Activated CD4-positive, alpha-beta T cell treated with anti-CD3 and anti-CD28 coated beads for 48 hours (primary cell): Measurements from ENCODE around the gene SLC38A3.

Source experiments
- DNase-seq: peaks from one replicate; pipeline ENCODE4 v3.0.0-alpha.2; 2020

Gene SLC38A3

GRCh38 chr3:50169232-50169832 lies 35.7 kb upstream of the SLC38A3 start:
- no peak for DNase-seq

GRCh38 chr3:50169858-50170257 lies 35.2 kb upstream of the SLC38A3 start:
- DNase-seq, result no peak

DNA sequence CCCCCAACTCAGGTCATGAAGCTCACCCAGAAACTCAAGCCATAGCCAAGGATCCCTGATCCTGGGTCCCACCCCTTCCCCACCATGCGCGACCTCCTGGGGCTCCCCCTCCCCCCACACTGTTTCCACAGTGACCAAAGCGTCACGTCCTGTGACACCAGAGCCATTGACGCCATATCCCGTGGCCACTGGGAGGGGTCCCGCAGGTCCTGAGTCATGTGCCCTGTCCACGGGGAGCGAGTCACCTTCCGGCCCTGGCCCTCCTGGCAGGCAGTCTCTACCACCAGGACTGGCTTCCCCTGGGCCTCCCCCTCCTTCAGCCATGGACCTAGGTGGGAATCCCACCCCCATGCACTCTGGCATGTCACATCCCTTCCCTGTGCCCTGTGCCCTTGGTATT lies 34.4 kb upstream of the SLC38A3 start:
- DNase-seq, result no peak

DNA sequence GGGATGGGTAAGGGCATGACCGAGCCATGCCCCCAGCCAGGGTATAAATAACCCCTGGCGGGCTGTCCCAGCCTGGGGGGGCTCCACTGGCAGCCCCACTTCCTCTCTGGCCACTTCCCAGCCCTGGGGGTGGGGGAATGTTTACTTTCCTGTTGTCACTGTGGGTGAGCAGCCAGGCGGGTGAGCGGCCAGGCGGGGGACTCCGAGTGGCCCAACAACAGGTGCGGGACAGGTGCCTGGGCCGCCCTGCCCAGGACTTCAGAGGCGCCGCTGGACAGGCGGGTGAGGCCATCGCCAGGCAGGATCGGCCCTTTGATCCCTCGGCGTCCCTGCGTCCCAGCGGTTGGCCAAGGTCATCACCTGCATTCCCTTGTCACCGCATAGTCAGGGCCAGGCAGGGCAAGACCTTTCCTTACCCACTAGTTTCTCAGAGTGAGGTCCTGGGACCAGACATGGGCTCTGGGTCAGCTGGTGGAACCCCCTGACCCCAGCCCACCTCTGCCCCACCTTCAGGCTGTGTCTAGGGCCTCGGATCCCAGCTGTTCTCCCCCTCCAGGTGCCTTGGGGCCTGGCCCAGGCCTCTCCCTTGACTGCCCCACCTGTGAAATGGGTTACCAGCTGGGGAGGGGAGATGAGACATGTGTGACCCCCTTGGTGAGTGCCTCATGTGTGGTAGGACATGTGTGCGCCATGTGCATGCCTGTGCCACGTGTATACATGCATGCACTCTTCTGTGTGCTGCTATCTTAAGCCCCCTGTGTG lies 33.4 kb upstream of the SLC38A3 start:
- no peak for DNase-seq

GRCh38 chr3:50172626-50173220 lies 32.3 kb upstream of the SLC38A3 start:
- DNase-seq, result no peak

DNA sequence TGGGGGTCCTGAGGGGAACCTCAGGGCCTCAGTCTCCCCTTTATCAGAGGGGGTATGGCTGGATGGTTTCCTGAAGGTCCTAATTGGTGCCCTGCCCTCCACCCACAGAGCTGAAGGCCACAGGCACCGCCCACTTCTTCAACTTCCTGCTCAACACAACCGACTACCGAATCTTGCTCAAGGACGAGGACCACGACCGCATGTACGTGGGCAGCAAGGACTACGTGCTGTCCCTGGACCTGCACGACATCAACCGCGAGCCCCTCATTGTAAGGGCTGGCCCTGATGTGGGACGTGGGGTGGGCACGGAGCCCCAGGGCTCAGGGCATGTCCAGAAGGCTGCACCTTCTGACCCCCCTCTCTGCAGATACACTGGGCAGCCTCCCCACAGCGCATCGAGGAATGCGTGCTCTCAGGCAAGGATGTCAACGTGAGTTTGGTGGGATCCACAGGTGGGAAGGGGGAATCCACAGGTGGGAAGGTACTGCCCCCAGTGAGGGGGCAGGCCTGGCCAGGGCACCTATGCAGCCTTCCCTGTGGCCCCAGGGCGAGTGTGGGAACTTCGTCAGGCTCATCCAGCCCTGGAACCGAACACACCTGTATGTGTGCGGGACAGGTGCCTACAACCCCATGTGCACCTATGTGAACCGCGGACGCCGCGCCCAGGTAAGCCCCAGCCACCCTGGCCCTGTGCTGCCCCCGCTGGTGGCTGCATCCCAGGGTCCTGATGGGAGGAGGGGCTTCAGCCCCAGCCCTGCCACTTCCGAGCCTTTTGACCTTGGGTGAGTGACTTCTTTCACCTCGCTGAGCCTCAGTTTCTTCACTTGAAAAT lies 31.2 kb upstream of the SLC38A3 start:
- no peak for DNase-seq

- DNase-seq, result no peak
These were observed 30.6 kb upstream of the SLC38A3 start for GRCh38 chr3:50174517-50174895.

DNA sequence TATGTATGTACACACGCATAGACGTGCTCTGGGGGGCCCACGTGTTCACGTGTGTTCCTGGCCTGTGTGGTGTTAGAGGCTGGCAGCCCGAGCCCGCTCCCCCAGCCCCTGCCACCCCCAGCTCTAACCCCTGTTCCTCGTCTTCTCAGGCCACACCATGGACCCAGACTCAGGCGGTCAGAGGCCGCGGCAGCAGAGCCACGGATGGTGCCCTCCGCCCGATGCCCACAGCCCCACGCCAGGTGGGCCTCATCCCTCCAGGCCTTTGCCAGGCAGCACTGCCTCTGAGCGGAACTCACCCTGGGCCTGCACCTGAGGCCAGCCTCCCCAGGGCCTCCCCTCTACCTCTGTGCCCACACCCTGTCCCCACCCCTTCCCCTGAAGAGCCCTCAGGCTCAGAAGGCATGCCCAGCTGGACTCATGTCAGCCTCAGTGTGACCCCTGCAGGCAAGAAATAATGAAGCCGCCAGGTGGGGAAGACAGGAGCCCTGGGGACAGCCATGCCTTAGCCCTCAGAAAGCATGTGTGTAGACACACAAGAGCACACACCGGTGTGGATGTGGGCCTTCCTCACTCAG lies 30.0 kb upstream of the SLC38A3 start:
- no peak for DNase-seq

- DNase-seq, result no peak
These were observed 27.7 kb upstream of the SLC38A3 start for GRCh38 chr3:50177346-50177745.

DNA sequence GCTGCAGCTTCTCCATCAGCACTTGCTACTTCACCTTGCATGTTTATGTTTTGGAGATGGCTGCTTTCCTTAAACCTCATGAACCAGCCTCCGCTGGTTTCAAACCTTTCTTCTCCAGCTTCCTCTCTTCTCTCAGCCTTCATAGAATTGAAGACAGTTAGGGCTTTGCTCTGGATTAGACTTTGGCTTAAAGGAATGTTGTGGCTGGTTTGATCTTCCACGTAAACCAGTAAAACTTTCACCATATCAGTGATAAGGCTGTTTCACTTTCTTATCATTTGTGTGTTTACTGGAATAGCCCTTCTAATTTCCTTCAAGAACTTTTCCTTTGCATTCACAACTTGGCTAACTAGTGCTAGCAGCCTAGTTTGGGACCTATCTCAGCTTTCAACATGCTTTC lies 25.4 kb upstream of the SLC38A3 start:
- DNase-seq, result no peak

- no peak for DNase-seq
These were observed 23.1 kb upstream of the SLC38A3 start for GRCh38 chr3:50181985-50182384.

DNA sequence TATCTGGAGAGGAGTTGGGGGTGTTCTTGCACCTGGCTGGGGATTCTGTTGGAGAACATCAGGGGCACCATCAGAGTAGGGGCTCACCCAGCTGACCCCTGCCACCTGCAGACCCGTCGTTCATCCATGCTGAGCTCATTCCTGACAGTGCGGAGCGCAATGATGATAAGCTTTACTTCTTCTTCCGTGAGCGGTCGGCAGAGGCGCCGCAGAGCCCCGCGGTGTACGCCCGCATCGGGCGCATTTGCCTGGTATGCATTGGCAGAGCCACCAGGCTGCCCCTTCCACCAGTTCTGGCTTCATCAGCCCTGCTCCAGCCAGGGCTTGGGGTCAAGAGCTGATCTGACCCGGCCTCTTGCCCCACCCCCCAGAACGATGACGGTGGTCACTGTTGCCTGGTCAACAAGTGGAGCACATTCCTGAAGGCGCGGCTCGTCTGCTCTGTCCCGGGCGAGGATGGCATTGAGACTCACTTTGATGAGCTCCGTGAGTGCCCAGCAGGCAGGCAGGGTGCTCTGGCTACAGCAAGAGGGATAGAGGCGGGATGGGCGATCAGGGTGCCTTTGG lies 22.5 kb upstream of the SLC38A3 start:
- DNase-seq, result no peak

- DNase-seq, result no peak
These were observed 21.3 kb upstream of the SLC38A3 start for GRCh38 chr3:50183755-50184154.

DNA sequence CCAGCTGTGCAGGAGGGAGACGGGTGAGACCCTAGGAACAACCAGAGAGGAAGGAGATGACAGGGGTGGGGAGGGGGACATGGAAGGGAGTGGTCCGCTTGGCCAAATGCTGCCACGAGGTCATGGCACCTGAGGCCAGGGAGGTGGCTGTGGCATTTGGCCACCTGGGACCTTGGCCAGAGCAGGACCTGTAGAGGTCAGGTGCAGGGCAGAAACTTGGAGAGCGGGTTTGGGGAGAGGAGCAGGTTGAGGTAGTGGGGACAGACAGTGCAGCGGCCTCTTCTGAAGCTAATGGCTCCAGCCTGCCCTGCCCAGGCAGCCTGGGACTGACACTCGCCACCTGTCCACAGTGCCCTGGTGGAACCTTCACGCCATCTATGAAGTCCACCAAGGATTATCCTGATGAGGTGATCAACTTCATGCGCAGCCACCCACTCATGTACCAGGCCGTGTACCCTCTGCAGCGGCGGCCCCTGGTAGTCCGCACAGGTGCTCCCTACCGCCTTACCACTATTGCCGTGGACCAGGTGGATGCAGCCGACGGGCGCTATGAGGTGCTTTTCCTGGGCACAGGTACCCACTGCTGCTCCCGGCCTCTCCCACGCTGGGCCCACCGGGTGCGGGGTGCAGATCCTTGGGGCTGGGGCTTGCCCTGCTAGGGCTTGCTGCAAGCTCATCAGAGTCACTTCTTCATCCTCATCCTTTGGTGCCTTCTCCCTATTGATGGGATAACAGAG lies 20.7 kb upstream of the SLC38A3 start:
- no peak for DNase-seq

- DNase-seq, result no peak
These were observed 19.8 kb upstream of the SLC38A3 start for GRCh38 chr3:50185230-50185629.

DNA sequence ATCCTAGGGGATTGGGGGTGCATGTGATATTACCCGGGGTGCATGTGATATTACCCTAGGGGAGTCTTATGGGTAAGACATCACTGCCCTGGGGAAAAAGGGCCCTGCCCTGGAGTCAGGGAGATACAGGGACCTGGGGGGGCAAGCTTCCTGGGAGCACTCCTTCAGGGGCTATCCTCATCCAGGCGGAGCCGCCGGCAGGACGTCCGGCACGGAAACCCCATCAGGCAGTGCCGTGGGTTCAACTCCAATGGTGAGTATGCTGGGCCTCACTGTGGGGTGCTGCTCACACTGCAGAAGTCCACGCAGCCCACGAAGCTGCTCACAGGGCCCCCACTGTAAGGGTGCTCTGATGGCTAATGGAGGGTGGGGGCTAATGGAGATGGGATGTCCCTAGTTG lies 19.0 kb upstream of the SLC38A3 start:
- no peak for DNase-seq

DNA sequence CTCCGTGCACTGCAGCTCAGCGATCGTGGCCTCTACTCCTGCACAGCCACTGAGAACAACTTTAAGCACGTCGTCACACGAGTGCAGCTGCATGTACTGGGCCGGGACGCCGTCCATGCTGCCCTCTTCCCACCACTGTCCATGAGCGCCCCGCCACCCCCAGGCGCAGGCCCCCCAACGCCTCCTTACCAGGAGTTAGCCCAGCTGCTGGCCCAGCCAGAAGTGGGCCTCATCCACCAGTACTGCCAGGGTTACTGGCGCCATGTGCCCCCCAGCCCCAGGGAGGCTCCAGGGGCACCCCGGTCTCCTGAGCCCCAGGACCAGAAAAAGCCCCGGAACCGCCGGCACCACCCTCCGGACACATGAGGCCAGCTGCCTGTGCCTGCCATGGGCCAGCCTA lies 17.3 kb upstream of the SLC38A3 start:
- no peak for DNase-seq

DNA sequence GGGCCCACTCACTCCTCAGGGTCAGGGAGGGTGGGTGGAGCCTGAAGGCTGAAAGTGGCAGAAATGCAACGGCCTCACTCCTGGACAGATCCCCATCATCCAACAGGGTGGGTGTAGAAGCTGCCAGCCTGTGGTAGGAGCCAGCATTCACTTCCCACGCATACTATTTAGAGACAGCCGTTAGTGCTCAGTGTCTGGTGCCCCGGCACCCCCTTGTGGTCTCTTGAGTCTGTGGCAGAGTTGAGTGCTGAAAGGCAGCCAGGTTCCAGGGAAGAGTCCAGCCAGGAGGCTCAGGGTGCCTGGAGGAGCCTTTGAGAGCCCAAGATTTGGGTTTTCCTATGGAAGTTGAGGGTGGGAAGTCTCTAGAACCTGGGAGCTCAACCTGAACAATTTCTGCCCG lies 15.8 kb upstream of the SLC38A3 start:
- peak; percentile 67 for DNase-seq

DNA sequence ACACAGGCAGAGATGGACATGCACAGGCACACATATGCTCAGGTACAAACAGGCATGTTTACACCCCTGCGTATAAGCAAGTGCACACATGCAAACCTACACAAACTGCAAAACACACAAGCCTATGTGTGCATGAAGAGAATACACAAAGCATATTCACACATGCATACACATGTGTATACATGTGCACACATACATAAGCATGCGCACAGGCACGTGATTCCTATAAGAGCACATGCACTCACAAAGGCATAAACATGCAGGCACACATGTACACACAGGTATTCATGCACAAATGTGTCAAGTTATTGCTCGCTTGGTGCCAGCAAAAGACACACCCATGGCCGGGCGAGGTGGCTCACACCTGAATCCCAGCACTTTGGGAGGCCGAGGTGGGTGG lies 15.1 kb upstream of the SLC38A3 start:
- no peak for DNase-seq

GRCh38 chr3:50190936-50191660 lies 14.0 kb upstream of the SLC38A3 start, which contains the start of gene GNAT1:
Gene GNAT1 (plus strand): TSS chr3:50191610. CDS start chr3:50191726, 116 bp downstream.
- no peak for DNase-seq

DNA sequence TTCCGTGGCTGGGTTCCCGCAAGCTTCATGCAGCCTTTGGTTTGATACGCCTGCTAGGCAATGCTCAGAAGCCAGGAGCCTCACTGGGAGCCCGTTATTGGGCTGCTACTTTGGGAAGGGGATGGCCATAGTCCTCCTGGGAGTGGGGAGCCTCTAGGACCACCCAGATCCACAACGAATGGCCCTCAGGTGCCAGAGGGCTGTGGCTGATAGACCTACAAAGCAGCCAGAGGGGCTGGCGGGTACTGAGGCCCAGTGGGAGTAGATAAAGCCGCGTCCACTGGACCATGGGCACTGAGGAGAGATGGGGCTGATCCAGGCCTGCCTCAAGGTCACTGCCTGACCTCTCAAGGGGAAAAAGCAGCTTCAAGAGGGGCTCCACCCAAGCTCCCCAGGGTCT lies 12.9 kb upstream of the SLC38A3 start:
- DNase-seq, result no peak
